HK-2 (cell line): Measurements from ENCODE around the gene RER1.
"Not testable (repeated sequence)": the region's sequence is repeated elsewhere in the genome, so short reads cannot be mapped to it uniquely, and the experiment has no call there.

Experiments used
- DNase-seq: peaks from one replicate; pipeline ENCODE4 v3.0.0-alpha.2; 2018; ENCODE audit not compliant: unreplicated experiment

Gene RER1

GRCh38 chr1:2427976-2428375 lies 36.3 kb downstream of the RER1 start:
- DNase-seq, result no peak

- DNase-seq, result no peak
Measured at GRCh38 chr1:2428490-2428889, 36.8 kb downstream of the RER1 start.

- no peak for DNase-seq
Measured at GRCh38 chr1:2429780-2430591, 38.3 kb downstream of the RER1 start.

- no peak for DNase-seq
Measured at GRCh38 chr1:2430592-2430973, 38.9 kb downstream of the RER1 start.

GRCh38 chr1:2431103-2431502 lies 39.5 kb downstream of the RER1 start:
- DNase-seq, result no peak

- no peak for DNase-seq
Measured at GRCh38 chr1:2431518-2431917, 39.9 kb downstream of the RER1 start.

- DNase-seq, result no peak
Measured at GRCh38 chr1:2432441-2432844, 40.8 kb downstream of the RER1 start.

- no peak for DNase-seq
Measured at GRCh38 chr1:2433196-2433595, 41.6 kb downstream of the RER1 start.

- no peak for DNase-seq
Measured at GRCh38 chr1:2433936-2434655, 42.5 kb downstream of the RER1 start.

- no peak for DNase-seq
Measured at GRCh38 chr1:2435091-2435490, 43.5 kb downstream of the RER1 start.

GRCh38 chr1:2435746-2436355 lies 44.2 kb downstream of the RER1 start:
- DNase-seq, result no peak

- no peak for DNase-seq
Measured at GRCh38 chr1:2436876-2437275, 45.2 kb downstream of the RER1 start.

- no peak for DNase-seq
Measured at GRCh38 chr1:2437617-2438016, 46.0 kb downstream of the RER1 start.

- no peak for DNase-seq
Measured at GRCh38 chr1:2438038-2438437, 46.4 kb downstream of the RER1 start.

GRCh38 chr1:2438641-2439040 lies 47.0 kb downstream of the RER1 start:
- DNase-seq, result no peak

GRCh38 chr1:2439369-2439768 lies 47.7 kb downstream of the RER1 start:
- no peak for DNase-seq

GRCh38 chr1:2440346-2440745 lies 48.7 kb downstream of the RER1 start:
- DNase-seq, result not testable (repeated sequence)

GRCh38 chr1:2441746-2442145 lies 50.1 kb downstream of the RER1 start:
- no peak for DNase-seq

- DNase-seq, result no peak
Measured at GRCh38 chr1:2442661-2443060, 51.0 kb downstream of the RER1 start.

- no peak for DNase-seq
Measured at GRCh38 chr1:2443277-2444137, 51.9 kb downstream of the RER1 start.

GRCh38 chr1:2444138-2444591 lies 52.5 kb downstream of the RER1 start:
- DNase-seq, result no peak
